Stimulated activated CD4-positive, alpha-beta T cell treated with anti-CD3 and anti-CD28 coated beads, Interleukin-4, amount 100 ng/mL, for 1 hour (primary cell): ENCODE results near the gene KLHL14.

Experiments
- DNase-seq: peaks from one replicate; pipeline ENCODE4 v3.0.0-alpha.2; 2020

KLHL14 gene

GRCh38 chr18:32769586-32770053 is 3.2 kb downstream of the KLHL14 start:
- DNase-seq, result no peak

DNA sequence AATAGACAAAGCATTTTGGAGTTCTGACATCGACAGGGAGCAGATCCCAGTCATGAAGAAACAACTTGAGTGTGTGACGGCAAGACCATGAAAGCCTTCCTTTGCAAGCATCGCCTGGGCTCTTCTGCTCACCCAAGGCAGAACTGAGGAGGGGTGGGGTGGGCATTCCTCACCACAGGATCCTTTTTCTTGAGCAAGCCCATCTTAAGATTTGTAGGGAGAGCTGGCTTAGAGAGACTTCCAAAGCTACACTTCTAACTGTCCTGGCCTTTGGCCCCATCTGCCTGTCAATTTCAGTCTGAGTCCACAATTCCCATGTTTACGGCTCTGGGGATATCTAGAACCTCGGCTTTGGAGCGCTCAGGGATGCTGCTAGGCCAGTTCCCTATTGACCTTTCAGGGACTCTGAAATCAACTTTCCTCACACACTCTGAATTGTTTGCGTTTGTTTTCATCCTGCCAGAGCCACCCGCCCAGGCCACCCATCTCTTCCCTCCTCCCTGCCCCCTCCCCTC is 3.7 kb downstream of the KLHL14 start:
- no peak for DNase-seq

- DNase-seq, result no peak
Measured at GRCh38 chr18:32767400-32767799, 5.4 kb downstream of the KLHL14 start.

DNA sequence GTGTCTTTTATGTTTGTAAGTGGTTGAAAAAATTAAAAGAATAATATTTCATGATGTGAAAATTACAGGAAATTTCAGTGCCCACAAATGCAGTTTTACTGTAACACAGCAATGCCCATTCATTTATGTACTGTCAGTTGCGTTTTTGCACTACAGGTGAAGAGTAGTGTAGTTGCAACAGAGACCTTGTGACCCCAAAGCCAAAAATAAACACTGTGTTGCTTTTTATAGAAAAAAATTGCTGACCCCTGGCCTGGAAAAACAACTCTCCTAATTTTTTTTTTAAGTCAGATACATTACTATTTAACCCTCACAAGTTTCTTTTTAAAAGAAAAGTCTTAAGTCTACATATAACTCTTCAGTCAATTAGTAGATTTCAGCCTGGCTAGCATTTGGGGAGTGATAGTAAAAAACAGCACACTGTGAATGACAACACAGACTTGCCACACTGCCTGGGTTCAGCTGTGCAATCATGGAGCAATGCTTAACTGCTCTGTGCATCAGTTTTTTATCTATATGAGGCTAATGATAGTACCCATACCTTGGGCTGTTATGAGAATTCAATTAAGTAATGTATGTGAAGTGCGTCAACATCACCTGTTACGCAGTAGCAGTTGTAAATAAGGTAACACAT is 8.1 kb downstream of the KLHL14 start:
- no peak for DNase-seq

DNA sequence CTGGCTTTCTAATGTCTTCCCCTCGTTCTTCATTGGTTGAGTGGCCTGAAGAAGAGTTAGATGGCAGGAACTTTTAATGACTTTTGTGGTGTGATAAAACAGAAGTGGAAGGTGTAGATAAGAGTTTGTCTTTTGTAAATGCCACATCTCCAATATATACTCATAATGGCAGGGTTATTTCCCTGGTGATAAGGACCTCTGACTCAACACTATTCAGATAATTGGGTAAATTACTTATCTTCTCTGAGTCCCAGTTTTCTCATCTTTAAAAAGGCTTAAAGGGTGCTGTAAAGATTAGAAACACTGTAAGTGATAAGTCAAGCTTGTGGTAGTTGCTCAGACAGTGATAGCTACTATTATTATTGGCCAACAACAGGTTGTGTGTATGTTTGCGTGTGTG is 9.5 kb downstream of the KLHL14 start:
- no peak for DNase-seq

- no peak for DNase-seq
Measured at GRCh38 chr18:32761231-32761630, 11.6 kb downstream of the KLHL14 start.

DNA sequence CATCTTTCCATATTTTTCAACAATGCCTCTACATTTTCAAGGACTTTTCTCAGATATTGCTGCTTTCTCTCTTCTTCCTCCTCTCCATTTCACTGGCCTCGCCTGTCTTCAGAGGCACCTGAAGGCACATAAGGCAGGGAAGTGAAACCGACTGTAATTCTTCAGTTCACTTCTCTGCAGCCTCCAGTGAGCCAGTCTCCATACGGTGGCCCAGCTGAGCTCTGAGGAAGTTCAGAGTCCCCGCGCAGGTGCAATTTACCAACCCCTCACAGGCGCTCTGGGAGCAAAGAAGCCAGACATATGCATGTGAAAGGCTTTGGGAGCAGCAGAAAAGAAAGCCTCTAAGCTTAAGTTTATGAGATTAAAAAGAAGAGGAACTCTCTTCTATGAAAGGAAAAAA is 12.4 kb downstream of the KLHL14 start:
- DNase-seq, result no peak

- DNase-seq, result no peak
Measured at GRCh38 chr18:32759611-32760167, 13.1 kb downstream of the KLHL14 start.

GRCh38 chr18:32754508-32755263 is 18.1 kb downstream of the KLHL14 start:
- DNase-seq, result no peak

- no peak for DNase-seq
Measured at GRCh38 chr18:32753656-32754260, 19.1 kb downstream of the KLHL14 start.

DNA sequence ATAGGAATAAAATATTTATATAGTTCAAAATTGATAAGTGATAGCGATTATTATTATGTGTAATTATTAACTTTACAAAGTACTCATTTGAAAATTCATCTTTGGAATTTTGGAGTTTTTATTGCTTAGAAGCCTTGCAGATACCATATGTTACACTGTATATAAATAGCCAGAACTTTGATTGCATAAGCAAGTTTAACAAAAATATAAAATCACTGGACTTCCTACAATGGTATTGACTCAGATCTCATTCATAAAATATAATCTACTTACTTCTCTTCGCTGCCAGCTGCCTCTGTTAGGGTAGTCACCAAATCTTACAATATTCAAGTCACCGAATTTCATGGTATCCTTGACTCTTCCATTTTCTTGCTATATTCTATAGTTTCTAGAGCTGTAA is 22.5 kb downstream of the KLHL14 start:
- no peak for DNase-seq

- no peak for DNase-seq
Measured at GRCh38 chr18:32749809-32750208, 23.0 kb downstream of the KLHL14 start.

GRCh38 chr18:32742579-32742978 is 30.2 kb downstream of the KLHL14 start:
- DNase-seq, result no peak

DNA sequence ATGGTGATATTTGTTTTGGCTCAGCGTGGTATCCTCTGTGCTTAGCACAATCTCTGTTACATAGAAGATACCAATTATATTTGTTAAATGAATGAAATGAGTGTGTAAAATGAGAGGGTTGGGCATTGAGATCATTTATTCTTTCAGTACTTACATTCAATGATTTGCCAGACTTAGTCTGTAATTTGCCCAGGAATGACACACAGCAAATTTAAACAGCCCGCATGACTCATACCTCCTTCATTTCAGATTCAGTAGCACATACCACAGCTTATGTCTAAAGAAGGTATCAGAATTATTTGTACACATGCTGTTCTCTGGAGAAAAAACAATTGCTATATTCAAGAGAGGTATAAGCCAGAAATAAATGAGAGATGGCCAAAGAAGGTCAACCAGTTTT is 37.0 kb downstream of the KLHL14 start:
- DNase-seq, result no peak

GRCh38 chr18:32734442-32734841 is 38.4 kb downstream of the KLHL14 start:
- DNase-seq, result no peak

DNA sequence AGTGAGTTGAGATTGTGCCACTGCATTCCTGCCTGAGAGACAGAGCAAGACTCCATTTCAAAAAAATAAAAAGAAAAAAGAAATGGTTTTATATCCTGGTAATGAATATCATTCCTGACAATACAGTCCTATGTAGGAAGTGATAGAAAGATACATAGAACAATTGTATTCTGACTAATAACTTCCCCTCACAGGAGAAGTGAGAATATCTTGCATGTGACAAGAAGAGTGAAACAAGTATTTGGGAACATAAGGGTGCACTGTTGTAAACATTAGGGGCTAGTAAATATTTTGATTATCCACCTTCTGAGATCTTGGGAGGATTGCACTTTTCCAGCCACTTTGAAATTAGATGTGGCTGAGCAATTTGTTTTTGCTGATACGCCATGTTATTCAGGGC is 40.7 kb downstream of the KLHL14 start:
- DNase-seq, result no peak

- DNase-seq, result no peak
Measured at GRCh38 chr18:32730620-32731091, 42.2 kb downstream of the KLHL14 start.

GRCh38 chr18:32730068-32730467 is 42.8 kb downstream of the KLHL14 start:
- no peak for DNase-seq

GRCh38 chr18:32724071-32724749 is 48.6 kb downstream of the KLHL14 start:
- no peak for DNase-seq

GRCh38 chr18:32722279-32722678 is 50.5 kb downstream of the KLHL14 start:
- no peak for DNase-seq

DNA sequence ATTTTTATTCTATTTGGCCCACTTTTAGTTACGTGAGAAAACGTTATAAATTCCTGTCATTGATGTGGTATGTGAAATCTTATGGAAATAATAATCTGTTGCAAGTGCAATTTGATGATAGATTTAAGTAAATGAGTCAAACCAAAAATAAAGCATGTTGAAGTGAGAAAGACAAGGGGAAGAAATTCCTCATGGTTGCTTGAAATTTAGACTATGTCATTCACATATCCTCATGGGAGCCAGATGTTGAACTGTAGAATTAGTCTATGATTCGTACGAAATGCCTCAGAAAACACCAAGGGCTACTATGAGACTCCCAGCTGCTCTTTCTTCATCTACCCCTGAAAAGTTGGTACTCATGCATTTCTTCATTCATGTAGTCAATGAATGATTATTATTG is 55.7 kb downstream of the KLHL14 start:
- DNase-seq, result no peak

DNA sequence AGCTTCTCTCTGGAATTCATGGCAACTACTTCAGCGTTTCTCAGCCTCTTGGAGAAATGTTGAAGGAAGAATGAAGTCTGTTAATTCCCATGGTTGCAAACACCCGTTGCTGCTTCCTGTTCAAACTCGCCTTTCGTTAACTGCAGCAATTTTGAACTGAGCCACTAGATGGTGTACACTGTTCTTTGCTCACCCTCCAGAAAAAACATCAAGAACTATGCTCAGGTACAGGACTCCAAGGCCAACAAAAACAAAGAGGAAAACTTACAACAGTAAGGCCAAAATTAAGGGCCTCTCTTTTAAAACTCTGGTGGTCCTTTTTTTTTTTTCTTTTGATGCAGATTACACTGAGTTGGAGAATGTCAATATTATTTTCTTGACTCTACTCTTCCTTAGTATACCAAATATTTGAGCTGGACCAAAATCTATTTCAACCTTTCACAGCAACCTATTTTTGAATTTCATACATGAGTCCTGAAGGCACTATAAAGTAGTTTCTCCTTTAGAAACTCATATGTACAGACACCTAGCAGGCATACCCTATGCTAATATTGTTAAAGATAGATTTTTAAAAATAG is 58.2 kb downstream of the KLHL14 start:
- no peak for DNase-seq

DNA sequence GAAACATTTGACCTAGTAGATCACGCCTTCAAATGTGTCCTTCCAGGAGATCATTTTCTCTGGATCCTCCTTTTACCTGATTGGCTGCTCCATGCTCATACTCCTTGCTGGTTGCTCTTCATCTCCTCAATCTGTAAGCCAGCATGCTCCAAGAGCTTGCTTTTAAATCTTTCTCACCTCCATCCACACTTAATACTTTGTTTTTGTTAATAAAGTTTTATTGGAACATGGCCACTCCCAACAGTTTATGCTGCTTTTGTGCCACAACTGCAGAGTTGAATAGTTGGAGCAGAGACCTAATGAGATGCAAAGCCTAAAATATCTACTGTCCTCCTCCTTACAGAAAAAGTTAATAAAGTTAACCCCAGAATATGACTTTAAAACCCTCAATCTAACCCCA is 60.0 kb downstream of the KLHL14 start:
- DNase-seq, result no peak
